Kidney epithelial cell (primary cell): ENCODE measurements around the gene GNAO1. TPM values are rescaled to one million over a fixed set of nuclear protein-coding genes. Genes with fewer than 3 reads are reported as not detected.

Source experiments
- DNase-seq: peaks from one replicate; pipeline ENCODE4 v3.0.0-alpha.2; 2010; ENCODE audit warnings: low read depth
- H3K27me3 ChIP-seq: 2 replicates; pipeline ENCODE4 v1.6.0; 2011; ENCODE audit warnings: low read length; ENCODE audit not compliant: control insufficient read depth, insufficient read depth
- H3K36me3 ChIP-seq: 2 replicates; pipeline ENCODE4 v1.5.1; 2011; ENCODE audit warnings: low read length; ENCODE audit not compliant: control insufficient read depth, insufficient read depth
- H3K4me3 ChIP-seq: 2 replicates; pipeline ENCODE4 v1.5.1; 2011; ENCODE audit warnings: low read depth, mild to moderate bottlenecking, control low read depth, low read length
- CTCF ChIP-seq: IDR thresholded peaks from 2 replicates; pipeline ENCODE4 v1.5.1; 2011; ENCODE audit warnings: mild to moderate bottlenecking, moderate library complexity, low read length, control low read depth, inconsistent platforms; ENCODE audit not compliant: insufficient read depth, poor library complexity, severe bottlenecking
- total RNA-seq: library from RNA; depleted of rRNA; stranded (reverse); fragments of >200 nt; gene quantifications from 2 replicates; pipeline ENCODE4 v1.2.3, GENCODE V29; 2015

Gene GNAO1
- total RNA-seq, 1 donor from 2014 or later = 5.7 TPM

- DNase-seq = no peak
- TF ChIP-seq CTCF = no peak
- H3K36me3 ChIP-seq = no peaks in the 10 kb centered on the region
- H3K27me3 ChIP-seq = no peaks in the 10 kb centered on the region
- H3K4me3 ChIP-seq = no peak overlapping the region
These were observed 78.0 kb downstream of the GNAO1 start for GRCh38 chr16:56269281-56269680.

GRCh38 chr16:56269811-56270684 lies 78.8 kb downstream of the GNAO1 start:
- TF ChIP-seq CTCF = peak; percentile 14
- no peak for DNase-seq
- H3K27me3 ChIP-seq = no peaks in the 10 kb centered on the region
- no peak overlapping the region for H3K4me3 ChIP-seq
- H3K36me3 ChIP-seq = no peaks in the 10 kb centered on the region

- no peak for DNase-seq
- Histone ChIP-seq H3K36me3 (no peaks in the 10 kb centered on the region), H3K4me3 (no peak overlapping the region), H3K27me3 (no peaks in the 10 kb centered on the region)
- no peak for TF ChIP-seq CTCF
These were observed 79.5 kb downstream of the GNAO1 start for GRCh38 chr16:56270828-56271227.

- H3K4me3 ChIP-seq = no peak overlapping the region
- TF ChIP-seq CTCF = no peak
- H3K27me3 ChIP-seq = no peaks in the 10 kb centered on the region
- H3K36me3 ChIP-seq = no peaks in the 10 kb centered on the region
- DNase-seq = no peak
These were observed 81.2 kb downstream of the GNAO1 start for GRCh38 chr16:56272583-56272894.

GRCh38 chr16:56273615-56274014 lies 82.3 kb downstream of the GNAO1 start:
- TF ChIP-seq CTCF = no peak
- no peaks in the 10 kb centered on the region for H3K36me3 ChIP-seq
- no peaks in the 10 kb centered on the region for H3K27me3 ChIP-seq
- no peak for DNase-seq
- H3K4me3 ChIP-seq = no peak overlapping the region

GRCh38 chr16:56274369-56274768 lies 83.1 kb downstream of the GNAO1 start:
- no peak for TF ChIP-seq CTCF
- DNase-seq = no peak
- no peak overlapping the region for H3K4me3 ChIP-seq
- no peaks in the 10 kb centered on the region for H3K27me3 ChIP-seq
- no peaks in the 10 kb centered on the region for H3K36me3 ChIP-seq
